Pancreas (tissue), 10 donors: Measurements from ENCODE around the gene TREML1. TPM values are rescaled to one million over a fixed set of nuclear protein-coding genes. Genes with fewer than 3 reads are reported as not detected.

Source experiments
- ATAC-seq, 4 donors: fragments of 200-7000 bp; cut with Tn5 transposase; one replicate each; pipeline versions ENCODE4 v1.8.0 to v1.9.1; 2020; ENCODE audit warnings: mild to moderate bottlenecking in 4 of 4, moderate library complexity in 4 of 4
- DNase-seq, 6 donors: peaks; one replicate each; pipeline ENCODE4 v3.0.0-alpha.2; 2020
- FAIRE-seq: peaks from 2 replicates; lab custom pipeline; 2012; peaks lifted over from hg19 to GRCh38; lab: Jason Lieb, UNC
- H3K27ac ChIP-seq, 4 donors: fragments of 200-600 bp; sonication (generic); 1 replicate in 3 of 4; 2 replicates in 1 of 4; pipeline versions ENCODE4 v1.5.0 to v1.8.0; 2020
- H3K27me3 ChIP-seq, 4 donors: fragments of 200-600 bp; one replicate each; pipeline ENCODE4 v1.8.0; 2021
- H3K36me3 ChIP-seq, 3 donors: fragments of 200-600 bp; sonication (generic) in 1 of 3; one replicate each; pipeline versions ENCODE4 v1.5.0 to v1.8.0; 2020 to 2021
- H3K4me1 ChIP-seq, 3 donors: fragments of 200-600 bp; one replicate each; pipeline ENCODE4 v1.8.0; 2021
- H3K4me3 ChIP-seq, 4 donors: fragments of 200-600 bp; sonication (generic) in 2 of 4; one replicate each; pipeline versions ENCODE4 v1.5.0 to v1.8.0; 2020 to 2021
- H3K9me3 ChIP-seq, 4 donors: fragments of 200-600 bp; one replicate each; pipeline ENCODE4 v1.8.0; 2021
- CTCF ChIP-seq, 4 donors: fragments of 200-600 bp; sonication (generic) in 3 of 4; IDR thresholded peaks; one replicate each; pipeline versions ENCODE4 v1.5.0 to v1.8.0; 2021; ENCODE audit warnings: antibody characterized with exemption in 4 of 4
- WGBS, 2 donors: extraction: QIAGEN DNeasy Blood & Tissue Kit; methylation state at CpG; one replicate each; pipeline ENCODE4 v1.1.7; 2013; 5-methylcytosine and 5-hydroxymethylcytosine counted together
- intact Hi-C, 3 donors: fragments of 100-400 bp; cut with DNase I; formaldehyde crosslinking; loops; one replicate each; pipeline versions ENCODE4 v1.11.1 to v1.14.2; 2022
- polyA plus RNA-seq, 2 donors: library from polyadenylated mRNA; stranded (reverse); fragments of 200-250 nt; gene quantifications; one replicate each; pipeline ENCODE4 v1.2.3, GENCODE V29; 2013
- total RNA-seq, 6 donors: library from RNA; stranded (reverse); fragmentation: NEBNext Ultra II Directional in 4 of 6; extraction: Animal tissue kit (Norgen Biotek cat#: 25700) in 4 of 6; gene quantifications; one replicate each; pipeline versions ENCODE4 v1.2.1 to v1.2.4, GENCODE V29; 2021 to 2023
- donor health status: healthy with polysubstance abuse.
- donor health status: DM: no; HTN: no; CAD: no; lungs with moderate emphysema.
- donor health status: DM: no; HTN: no; CAD: no.
- donor health status: control.
- donor health status: control.
- donor health status: Bipolar disorder and iron deficiency.
- donor health status: DM: yes; HTN: yes; CAD: no.
- donor health status: DM: no; HTN: no; CAD: no.
- donor health status: DM: no; HTN: no; CAD: no.
- donor health status: DM: yes; HTN: yes; CAD: no.

Gene TREML1
- total and polyA plus RNA-seq, 8 donors, result 0.19 to 0.84 (median 0.28) TPM; not detected in 4

GRCh38 chr6:41164551-41165120, 10.5 kb upstream of the TREML1 start:
- Histone ChIP-seq H3K4me3 (no peak overlapping the region), H3K27ac (no peak overlapping the region), H3K27me3 (no peaks in the 10 kb centered on the region), H3K9me3 (no peaks in the 10 kb centered on the region), H3K4me1 (no peaks in the 10 kb centered on the region), H3K36me3 (no peaks in the 10 kb centered on the region)
- ATAC-seq, result no peak
- WGBS, 2 donors, result 90 to 93% methylated on average over 4 of the region's 4 CpGs
- TF ChIP-seq CTCF (IDR thresholded peaks at IDR 0.05), result no peak
- DNase-seq, result no peak
- intact Hi-C loops, result no loop called here
- no peak for FAIRE-seq

- Histone ChIP-seq H3K27me3 (no peaks in the 10 kb centered on the region), H3K4me3 (no peak overlapping the region), H3K36me3 (no peaks in the 10 kb centered on the region), H3K9me3 (no peaks in the 10 kb centered on the region), H3K27ac (no peak overlapping the region), H3K4me1 (no peaks in the 10 kb centered on the region)
- DNase-seq (no peak), FAIRE-seq (no peak), ATAC-seq (no peak)
- intact Hi-C loops, result no loop called here
- no peak for TF ChIP-seq CTCF (IDR thresholded peaks at IDR 0.05)
- 89 to 100% methylated on average over 1 of the region's 1 CpG for WGBS, 2 donors
Observed at GRCh38 chr6:41163419-41163717, 9.2 kb upstream of the TREML1 start.

- Histone ChIP-seq H3K4me3 (no peak within 1 kb of the TSS), H3K9me3 (no peaks in the 10 kb centered on the region), H3K4me1 (no peaks in the 10 kb centered on the region), H3K27me3 (no peaks in the 10 kb centered on the region), H3K36me3 (no peaks in the 10 kb centered on the region), H3K27ac (no peak within 1 kb of the TSS)
- WGBS, 2 donors, result 69 to 77% methylated on average over 10 of the region's 10 CpGs
- no peak for TF ChIP-seq CTCF (IDR thresholded peaks at IDR 0.05)
- DNase-seq (no peak), ATAC-seq (peak in 2 of 4 donors; percentile 23 to 36), FAIRE-seq (no peak)
- intact Hi-C loops, result no loop called here
Observed at GRCh38 chr6:41162687-41163418, 8.7 kb upstream of the TREML1 start, which contains the start of gene TREM2. TSS of gene TREM2 (minus strand) at chr6:41163116. CDS start at chr6:41163082, 34 bp downstream.

GRCh38 chr6:41161851-41162552, 7.9 kb upstream of the TREML1 start:
- no peaks in the 10 kb centered on the region for H3K9me3 ChIP-seq
- DNase-seq, result no peak
- H3K27ac ChIP-seq, result no peak overlapping the region
- no peaks in the 10 kb centered on the region for H3K36me3 ChIP-seq
- TF ChIP-seq CTCF (IDR thresholded peaks at IDR 0.05), result no peak
- H3K4me1 ChIP-seq, result no peaks in the 10 kb centered on the region
- WGBS, 2 donors, result 64 to 72% methylated on average over 13 of the region's 13 CpGs
- no peaks in the 10 kb centered on the region for H3K27me3 ChIP-seq
- no peak overlapping the region for H3K4me3 ChIP-seq
- intact Hi-C loops, result no loop called here
- ATAC-seq, result peak in 2 of 4 donors; percentile 34 to 53
- no peak for FAIRE-seq
